Measurements from ENCODE around the gene ZPBP2.
A peak's percentile ranks its signal among the peaks of the same experiment; 100 is the strongest.

Gene ZPBP2, protein sequence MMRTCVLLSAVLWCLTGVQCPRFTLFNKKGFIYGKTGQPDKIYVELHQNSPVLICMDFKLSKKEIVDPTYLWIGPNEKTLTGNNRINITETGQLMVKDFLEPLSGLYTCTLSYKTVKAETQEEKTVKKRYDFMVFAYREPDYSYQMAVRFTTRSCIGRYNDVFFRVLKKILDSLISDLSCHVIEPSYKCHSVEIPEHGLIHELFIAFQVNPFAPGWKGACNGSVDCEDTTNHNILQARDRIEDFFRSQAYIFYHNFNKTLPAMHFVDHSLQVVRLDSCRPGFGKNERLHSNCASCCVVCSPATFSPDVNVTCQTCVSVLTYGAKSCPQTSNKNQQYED

DNA sequence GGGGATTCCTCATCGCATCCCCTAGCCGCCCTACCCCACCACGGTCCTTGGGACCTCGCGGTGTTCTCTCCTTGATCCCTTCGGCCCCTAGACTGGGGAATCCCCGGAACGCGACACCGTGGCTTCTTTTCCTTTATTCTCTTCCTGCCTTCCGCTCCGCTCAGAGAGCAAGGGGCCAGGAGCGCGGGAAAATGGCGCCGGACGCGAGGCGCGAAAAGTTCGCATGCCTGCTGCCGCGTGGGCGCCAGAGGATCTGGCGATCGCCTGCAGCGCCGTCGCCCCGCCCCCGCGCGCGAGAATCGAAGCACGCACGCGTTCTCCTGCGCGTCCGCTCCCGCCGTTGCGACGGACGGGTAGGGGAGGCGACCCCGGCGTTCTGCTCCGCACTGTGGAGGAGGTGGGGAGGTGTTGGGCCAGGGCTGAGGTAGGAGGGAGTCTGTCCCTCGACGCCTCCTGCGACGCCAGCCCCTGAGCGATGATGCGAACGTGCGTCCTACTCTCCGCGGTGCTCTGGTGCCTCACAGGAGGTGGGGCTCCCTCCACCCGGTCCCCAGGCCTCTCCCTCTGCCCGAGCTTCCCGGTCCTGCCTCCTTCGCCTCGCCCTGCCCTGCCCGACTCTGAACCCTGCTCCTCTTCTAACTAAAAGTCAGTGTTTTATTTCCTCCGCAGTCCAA, at the start of gene ZPBP2:
ZPBP2 (plus strand) TSS at position 323 of the 674 bp plus-strand sequence; CDS start at position 476, 153 bp downstream.
- peak; percentile 64 to 74 for DNase-seq (ENCODE audit: low spot score in 2 of 2)
- H3K9me3 Mint-ChIP-seq = peaks cover 1% of the 10 kb centered on the region
- H3K36me3 Mint-ChIP-seq = peaks cover 8% of the 10 kb centered on the region
- H3K27me3 Mint-ChIP-seq = no peaks in the 10 kb centered on the region
- H3K4me3 Mint-ChIP-seq = peak within 1 kb of the TSS; percentile 79
- peak; percentile 5 for ATAC-seq (ENCODE audit: low read depth)
- peak within 1 kb of the TSS; percentile 99 for H3K27ac Mint-ChIP-seq
- peaks cover 38% of the 10 kb centered on the region for H3K4me1 Mint-ChIP-seq

DNA sequence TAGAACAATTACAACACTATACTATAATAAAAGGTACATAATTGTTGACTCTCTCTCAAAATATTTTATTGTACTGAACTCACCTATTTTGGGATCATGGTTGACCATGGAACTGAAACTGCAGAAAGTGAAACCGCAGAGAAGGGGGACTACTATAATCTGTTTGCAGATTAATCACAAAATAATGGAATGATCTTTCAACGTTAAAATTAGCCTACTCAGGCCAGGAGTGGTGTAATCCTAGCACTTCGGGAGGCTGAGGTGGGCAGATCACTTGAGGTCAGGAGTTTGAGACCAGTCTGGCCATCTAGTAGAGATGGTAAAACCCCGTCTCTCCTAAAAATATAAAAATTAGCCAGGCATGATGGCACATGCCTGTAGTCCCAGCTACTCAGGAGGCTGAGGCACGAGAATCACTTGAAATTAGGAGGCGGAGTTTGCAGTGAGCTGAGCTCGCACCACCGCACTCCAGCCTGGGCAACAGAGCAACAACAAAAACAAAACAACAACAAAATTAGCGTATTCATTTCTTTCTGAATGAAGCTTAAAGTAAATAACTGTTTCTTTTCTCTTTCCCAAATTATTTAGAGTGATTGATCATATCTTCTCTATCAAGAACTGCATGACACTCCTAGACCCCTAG, 49.5 kb upstream of the ZPBP2 start:
- no peak for DNase-seq (ENCODE audit: low spot score in 2 of 2)
- no peaks in the 10 kb centered on the region for H3K27me3 Mint-ChIP-seq
- H3K9me3 Mint-ChIP-seq = peaks cover 5% of the 10 kb centered on the region
- peak overlapping the region; percentile 68 for H3K4me3 Mint-ChIP-seq
- ATAC-seq (ENCODE audit: low read depth) = peak; percentile 37
- peak overlapping the region; percentile 88 for H3K27ac Mint-ChIP-seq
- peaks cover 37% of the 10 kb centered on the region for H3K36me3 Mint-ChIP-seq
- H3K4me1 Mint-ChIP-seq = peaks cover 42% of the 10 kb centered on the region

DNA sequence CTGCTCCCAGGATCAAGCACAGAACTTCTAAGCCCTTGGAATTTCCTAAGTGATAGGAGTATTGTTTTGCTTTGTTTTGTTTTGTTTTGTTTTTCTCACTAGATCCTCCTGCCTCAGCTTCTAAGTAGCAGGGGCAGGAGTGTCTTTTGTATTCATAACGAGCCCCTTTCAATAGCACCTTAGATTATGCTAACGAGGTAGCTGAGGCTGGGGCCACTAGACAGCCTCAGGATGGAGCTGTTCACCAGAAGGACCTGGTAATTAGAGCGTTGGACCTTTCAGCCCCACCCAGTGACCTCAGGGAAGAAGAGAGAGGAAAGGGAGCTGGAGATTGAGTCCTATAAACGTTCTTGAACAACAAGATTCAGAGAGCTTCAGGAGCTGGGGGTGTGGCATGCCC, 47.5 kb upstream of the ZPBP2 start:
- H3K4me1 Mint-ChIP-seq = peaks cover 45% of the 10 kb centered on the region
- peaks cover 47% of the 10 kb centered on the region for H3K36me3 Mint-ChIP-seq
- H3K27ac Mint-ChIP-seq = peak overlapping the region; percentile 88
- H3K27me3 Mint-ChIP-seq = no peaks in the 10 kb centered on the region
- peak overlapping the region; percentile 27 for H3K4me3 Mint-ChIP-seq
- H3K9me3 Mint-ChIP-seq = peaks cover 14% of the 10 kb centered on the region
- no peak for ATAC-seq (ENCODE audit: low read depth)
- DNase-seq (ENCODE audit: low spot score in 2 of 2) = no peak

DNA sequence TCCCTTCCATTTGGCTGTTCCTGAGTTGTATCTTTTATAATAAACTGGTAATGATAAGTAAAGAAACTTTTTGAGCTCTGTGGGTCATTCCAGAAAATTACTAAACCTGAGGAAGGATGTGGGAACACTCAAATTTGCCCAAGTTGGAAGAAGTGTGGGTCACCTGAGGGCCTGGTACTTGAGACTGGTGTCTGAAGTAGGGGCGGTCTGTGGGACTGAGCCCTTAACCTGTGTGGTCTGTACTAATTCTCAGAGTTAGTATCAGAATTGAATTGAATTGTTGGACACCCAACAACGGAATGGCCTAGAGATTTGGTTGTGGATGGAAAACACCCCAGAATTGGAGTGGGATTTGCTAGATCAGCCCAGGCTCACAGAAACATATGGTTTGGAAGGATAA, 47.0 kb upstream of the ZPBP2 start:
- peak overlapping the region; percentile 88 for H3K27ac Mint-ChIP-seq
- DNase-seq (ENCODE audit: low spot score in 2 of 2) (no peak), ATAC-seq (ENCODE audit: low read depth) (no peak)
- H3K4me3 Mint-ChIP-seq = peak overlapping the region; percentile 63
- peaks cover 15% of the 10 kb centered on the region for H3K9me3 Mint-ChIP-seq
- peaks cover 47% of the 10 kb centered on the region for H3K36me3 Mint-ChIP-seq
- no peaks in the 10 kb centered on the region for H3K27me3 Mint-ChIP-seq
- peaks cover 45% of the 10 kb centered on the region for H3K4me1 Mint-ChIP-seq

DNA sequence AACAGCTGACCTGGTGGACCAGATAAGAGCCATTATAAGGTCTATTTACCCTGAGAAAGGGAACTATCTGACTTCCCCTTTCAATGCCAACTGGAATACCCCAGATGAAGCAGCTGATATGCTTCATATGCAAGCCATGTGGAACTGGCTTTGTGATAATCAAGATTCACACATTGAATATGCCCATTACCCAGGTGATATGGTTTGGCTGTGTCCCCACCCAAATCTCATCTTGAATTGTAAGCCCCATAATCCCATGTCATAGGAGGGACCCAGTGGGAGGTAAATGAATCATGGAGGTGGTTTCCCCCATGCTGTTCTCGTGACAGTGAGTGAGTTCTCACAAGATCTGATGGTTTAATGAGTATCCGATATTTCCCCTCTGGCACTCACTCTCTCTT, 46.0 kb upstream of the ZPBP2 start:
- DNase-seq (ENCODE audit: low spot score in 2 of 2) (peak; percentile 22 to 32), ATAC-seq (ENCODE audit: low read depth) (peak; percentile 80)
- Mint-ChIP-seq H3K27me3 (no peaks in the 10 kb centered on the region), H3K4me3 (peak overlapping the region; percentile 6), H3K9me3 (peaks cover 15% of the 10 kb centered on the region), H3K4me1 (peaks cover 45% of the 10 kb centered on the region), H3K36me3 (peaks cover 58% of the 10 kb centered on the region), H3K27ac (peak overlapping the region; percentile 88)

DNA sequence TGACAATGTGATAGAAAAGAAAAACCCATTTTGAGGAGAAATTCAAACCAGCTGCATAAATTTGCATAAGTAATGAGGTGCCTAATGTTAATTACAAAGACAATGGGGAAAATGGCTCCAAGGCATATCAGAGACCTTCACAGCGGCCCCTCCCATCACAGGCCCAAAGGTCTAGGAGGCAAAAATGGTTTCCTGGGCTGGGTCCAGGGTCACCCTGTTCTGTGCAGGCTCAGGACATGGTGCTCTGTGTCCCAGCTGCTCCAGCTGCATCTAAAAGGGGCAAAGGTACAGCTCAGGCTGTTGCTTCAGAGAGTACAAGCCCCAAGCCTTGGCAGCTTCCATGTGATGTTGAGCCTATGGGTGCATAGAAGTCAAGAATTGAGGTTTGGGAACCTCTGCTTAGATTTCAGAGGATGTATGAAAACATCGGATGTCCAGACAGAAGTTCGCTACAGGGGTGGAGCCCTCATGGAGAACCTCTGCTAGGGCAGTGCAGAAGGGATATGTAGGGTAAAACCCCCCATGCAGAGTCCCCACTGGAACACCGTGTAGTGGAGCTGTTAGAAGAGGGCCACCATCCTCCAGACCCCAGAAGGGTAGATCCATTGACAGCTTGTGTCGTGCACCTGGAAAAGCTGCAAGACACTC, 44.5 kb upstream of the ZPBP2 start:
- Mint-ChIP-seq H3K36me3 (peaks cover 69% of the 10 kb centered on the region), H3K27me3 (no peaks in the 10 kb centered on the region), H3K4me3 (no peak overlapping the region), H3K27ac (peak overlapping the region; percentile 88), H3K4me1 (peaks cover 45% of the 10 kb centered on the region), H3K9me3 (peaks cover 15% of the 10 kb centered on the region)
- no peak for DNase-seq (ENCODE audit: low spot score in 2 of 2)
- no peak for ATAC-seq (ENCODE audit: low read depth)

DNA sequence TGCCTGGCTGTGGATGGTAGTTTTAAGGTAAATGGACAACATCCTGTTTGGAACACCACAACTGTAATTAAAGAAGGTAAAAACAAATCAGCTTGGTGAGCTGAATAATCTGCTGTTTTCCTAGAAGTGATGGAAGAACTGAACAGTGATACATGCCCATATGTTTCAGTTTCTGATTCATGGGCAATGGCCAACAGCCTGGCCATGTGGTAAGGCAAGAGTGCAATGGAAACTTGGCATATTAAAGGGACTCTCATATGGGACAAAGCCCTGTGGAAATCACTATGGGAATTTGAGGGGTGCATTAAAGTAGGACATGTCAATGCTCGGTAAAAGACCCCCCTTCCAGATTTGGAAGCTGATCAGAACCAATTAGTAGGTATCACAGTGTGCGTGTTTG, 41.7 kb upstream of the ZPBP2 start:
- H3K4me3 Mint-ChIP-seq = no peak overlapping the region
- peaks cover 30% of the 10 kb centered on the region for H3K4me1 Mint-ChIP-seq
- H3K27me3 Mint-ChIP-seq = no peaks in the 10 kb centered on the region
- DNase-seq (ENCODE audit: low spot score in 2 of 2) = no peak
- no peak for ATAC-seq (ENCODE audit: low read depth)
- H3K36me3 Mint-ChIP-seq = peaks cover 72% of the 10 kb centered on the region
- H3K9me3 Mint-ChIP-seq = peaks cover 15% of the 10 kb centered on the region
- no peak overlapping the region for H3K27ac Mint-ChIP-seq

DNA sequence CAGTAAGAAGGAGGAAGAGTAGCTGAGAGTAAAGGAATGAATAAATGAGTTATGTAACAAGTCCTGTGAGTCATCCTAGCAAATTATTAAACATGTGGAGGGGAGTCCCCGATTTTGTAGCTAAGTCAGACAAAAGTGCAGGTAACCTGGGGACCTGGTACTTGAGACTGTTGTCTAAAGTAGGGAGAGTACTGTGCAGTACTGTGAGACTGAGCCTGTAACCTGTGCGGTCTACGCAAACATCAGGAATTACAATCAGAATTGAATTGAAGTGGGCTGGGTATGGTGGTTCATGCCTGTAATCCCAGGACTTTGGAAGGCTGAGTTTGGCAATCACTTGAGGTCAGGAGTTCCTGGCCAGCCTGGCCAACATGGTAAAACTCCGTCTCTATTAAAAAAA, 39.6 kb upstream of the ZPBP2 start:
- Mint-ChIP-seq H3K4me1 (peaks cover 26% of the 10 kb centered on the region), H3K27ac (peak overlapping the region; percentile 58), H3K9me3 (peaks cover 10% of the 10 kb centered on the region), H3K36me3 (peaks cover 71% of the 10 kb centered on the region), H3K27me3 (no peaks in the 10 kb centered on the region), H3K4me3 (no peak overlapping the region)
- DNase-seq (ENCODE audit: low spot score in 2 of 2) (no peak), ATAC-seq (ENCODE audit: low read depth) (no peak)

DNA sequence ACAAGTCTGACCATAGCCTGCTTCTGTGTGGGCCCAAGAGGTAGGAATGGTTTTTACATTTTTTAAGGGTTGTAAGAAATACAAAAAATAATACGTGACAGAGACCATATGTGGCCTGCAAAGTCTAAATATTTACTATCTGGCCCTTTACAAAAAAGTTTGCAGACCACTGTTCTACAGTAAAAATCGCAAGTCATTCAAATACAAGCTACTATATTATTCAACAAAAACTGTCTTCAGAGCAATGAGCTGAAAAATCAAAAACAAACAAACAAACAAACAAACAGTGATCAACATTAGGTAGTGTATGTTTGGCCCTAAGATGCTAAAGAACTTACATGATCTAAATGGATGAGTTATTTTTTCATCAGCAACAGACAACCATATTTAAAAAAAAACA, 36.4 kb upstream of the ZPBP2 start:
- peak overlapping the region; percentile 81 for H3K27ac Mint-ChIP-seq

DNA sequence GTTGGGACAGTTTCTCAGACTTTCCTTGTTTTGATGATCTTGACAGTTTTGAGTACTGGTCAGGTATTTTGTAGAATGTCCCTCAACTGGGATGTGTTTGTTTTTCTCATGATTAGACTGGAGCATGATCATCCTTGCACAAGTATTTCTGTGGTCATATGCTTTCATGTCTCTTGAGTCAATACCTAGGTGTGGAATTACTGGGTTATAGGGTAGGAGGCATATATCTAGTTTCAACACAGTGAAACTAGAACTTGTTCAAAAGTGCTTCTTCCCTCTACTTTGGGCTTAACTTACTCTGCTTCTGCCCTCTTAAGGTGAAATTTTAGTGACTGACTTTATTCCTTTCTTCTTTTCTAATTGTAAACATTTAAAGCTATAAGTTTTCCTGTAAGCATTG, 34.0 kb upstream of the ZPBP2 start:
- peaks cover 6% of the 10 kb centered on the region for H3K9me3 Mint-ChIP-seq
- H3K27me3 Mint-ChIP-seq = no peaks in the 10 kb centered on the region
- no peak overlapping the region for H3K4me3 Mint-ChIP-seq
- no peak for DNase-seq (ENCODE audit: low spot score in 2 of 2)
- peaks cover 27% of the 10 kb centered on the region for H3K4me1 Mint-ChIP-seq
- ATAC-seq (ENCODE audit: low read depth) = no peak
- peaks cover 62% of the 10 kb centered on the region for H3K36me3 Mint-ChIP-seq
- H3K27ac Mint-ChIP-seq = peak overlapping the region; percentile 82

More for the DNA sequence above, 36.4 kb upstream of the ZPBP2 start:
- Mint-ChIP-seq H3K9me3 (peaks cover 2% of the 10 kb centered on the region), H3K4me3 (no peak overlapping the region), H3K4me1 (peaks cover 30% of the 10 kb centered on the region), H3K36me3 (peaks cover 65% of the 10 kb centered on the region), H3K27me3 (no peaks in the 10 kb centered on the region)
- ATAC-seq (ENCODE audit: low read depth) (no peak), DNase-seq (ENCODE audit: low spot score in 2 of 2) (no peak)

DNA sequence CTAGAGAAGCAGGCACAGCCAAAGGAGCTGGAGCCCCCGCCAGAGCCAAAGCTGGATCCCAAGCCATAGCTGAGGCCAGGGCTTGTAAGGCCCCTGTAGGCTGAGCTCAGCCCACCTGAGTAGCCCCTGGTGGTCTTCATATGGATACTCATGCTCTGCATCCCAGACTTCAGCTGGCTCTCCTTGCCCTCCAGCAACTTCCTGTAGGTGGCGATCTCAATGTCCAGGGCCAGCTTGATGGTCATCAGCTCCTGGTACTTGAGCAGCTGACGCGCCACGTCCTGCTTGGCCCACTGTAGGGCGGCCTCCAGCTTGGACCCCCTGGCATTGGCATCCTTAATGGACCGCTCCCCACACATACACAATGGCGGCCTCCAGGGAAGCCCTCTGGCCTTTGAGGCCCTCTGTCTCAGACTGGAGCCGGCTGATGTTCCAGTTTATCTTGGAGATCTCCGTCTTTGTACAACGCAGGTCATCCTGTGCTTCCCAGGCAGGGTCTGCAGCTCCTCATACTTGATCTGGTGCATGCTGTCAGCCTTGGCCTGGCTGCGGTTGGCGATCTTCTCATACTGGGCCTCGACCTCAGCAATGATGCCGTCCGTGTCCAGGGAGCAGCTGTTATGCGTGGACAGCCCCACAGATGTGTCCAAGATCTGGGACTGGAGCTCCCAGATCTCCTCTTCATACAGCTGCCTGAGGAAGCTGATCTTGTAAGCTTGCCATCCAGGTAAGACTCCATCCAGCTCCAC, 32.8 kb upstream of the ZPBP2 start:
- DNase-seq (ENCODE audit: low spot score in 2 of 2) = no peak
- Mint-ChIP-seq H3K4me1 (peaks cover 32% of the 10 kb centered on the region), H3K27me3 (no peaks in the 10 kb centered on the region), H3K27ac (peak overlapping the region; percentile 69), H3K36me3 (peaks cover 63% of the 10 kb centered on the region), H3K4me3 (no peak overlapping the region), H3K9me3 (peaks cover 6% of the 10 kb centered on the region)
- no peak for ATAC-seq (ENCODE audit: low read depth)

DNA sequence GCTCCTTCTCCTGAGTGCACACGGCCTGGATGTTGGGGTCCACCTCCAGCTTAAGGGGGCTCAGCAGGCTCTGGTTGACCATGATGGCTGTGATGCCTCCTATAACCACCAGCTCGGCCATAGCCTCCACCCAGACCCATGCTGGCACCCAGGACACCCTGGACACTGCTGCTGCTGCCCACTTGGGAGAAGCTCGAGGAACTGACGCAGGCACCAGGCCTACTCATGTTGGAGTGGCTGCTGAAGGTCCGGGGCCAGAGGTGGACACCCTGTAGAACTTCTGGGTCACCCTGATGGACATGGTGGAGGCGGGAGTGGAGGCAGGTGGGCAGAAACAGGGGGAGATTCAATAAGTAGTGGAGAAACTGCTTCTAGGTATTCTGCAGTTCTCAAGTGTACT, 31.9 kb upstream of the ZPBP2 start:
- ATAC-seq (ENCODE audit: low read depth) (no peak), DNase-seq (ENCODE audit: low spot score in 2 of 2) (no peak)
- Mint-ChIP-seq H3K27ac (no peak overlapping the region), H3K4me1 (peaks cover 36% of the 10 kb centered on the region), H3K27me3 (no peaks in the 10 kb centered on the region), H3K4me3 (no peak overlapping the region), H3K9me3 (peaks cover 6% of the 10 kb centered on the region), H3K36me3 (peaks cover 66% of the 10 kb centered on the region)

DNA sequence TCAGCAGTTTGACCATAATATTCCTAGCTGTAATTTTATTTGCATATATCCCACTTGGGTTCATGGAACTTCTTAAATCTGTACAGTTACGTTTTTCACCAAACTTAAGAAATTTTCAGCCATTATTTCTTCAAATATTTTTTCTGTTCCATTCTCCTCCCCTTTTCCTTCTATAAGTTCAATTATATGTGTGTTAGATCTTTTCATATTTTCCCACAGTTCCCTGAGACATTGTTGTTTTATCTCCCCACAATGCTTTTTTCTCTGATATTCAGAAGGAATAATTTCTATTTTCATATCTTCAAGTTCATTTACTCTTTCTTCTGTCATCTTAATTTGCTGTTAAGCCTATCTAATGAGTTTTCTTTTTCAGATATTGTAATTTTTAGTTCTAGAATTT, 29.9 kb upstream of the ZPBP2 start:
- DNase-seq (ENCODE audit: low spot score in 2 of 2) (no peak), ATAC-seq (ENCODE audit: low read depth) (no peak)
- Mint-ChIP-seq H3K4me3 (no peak overlapping the region), H3K9me3 (peaks cover 6% of the 10 kb centered on the region), H3K27me3 (no peaks in the 10 kb centered on the region), H3K4me1 (peaks cover 39% of the 10 kb centered on the region), H3K27ac (no peak overlapping the region), H3K36me3 (peaks cover 64% of the 10 kb centered on the region)

All from memory B cell (primary cell).